ENCODE data around the gene TBC1D1.

DNA sequence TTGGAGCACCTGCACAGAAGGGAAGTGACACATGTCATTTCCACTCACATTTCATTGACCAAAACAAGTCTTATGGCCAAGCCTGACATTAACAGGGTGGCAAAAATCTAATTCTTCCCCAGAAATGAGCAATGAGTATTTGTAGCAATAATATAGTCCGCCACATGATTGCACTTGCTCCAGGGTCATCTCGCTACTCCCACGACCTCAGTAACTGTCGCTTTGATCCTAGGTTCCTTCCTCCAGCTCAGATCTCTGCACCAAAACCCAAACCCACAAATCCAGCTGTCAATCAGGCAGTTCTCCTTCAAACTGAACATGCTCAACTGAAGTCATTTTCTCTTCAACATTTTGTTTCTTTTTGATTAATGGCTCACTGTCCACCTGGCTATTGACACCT lies 44.1 kb downstream of the TBC1D1 start:
- TF ChIP-seq ZFX (IDR thresholded peaks at IDR 0.05), result no peak
- no peak for TF ChIP-seq CTCF (conservative IDR thresholded peaks at IDR 0.05)
